CD4-positive, alpha-beta T cell treated with Interferon alpha-2 for 1 hour (primary cell): ENCODE measurements around the gene PCDHGC5.

Source experiments
- DNase-seq, 2 donors: peaks; one replicate each; pipeline ENCODE4 v3.0.0-alpha.2; 2020 to 2022

PCDHGC5 gene

DNA sequence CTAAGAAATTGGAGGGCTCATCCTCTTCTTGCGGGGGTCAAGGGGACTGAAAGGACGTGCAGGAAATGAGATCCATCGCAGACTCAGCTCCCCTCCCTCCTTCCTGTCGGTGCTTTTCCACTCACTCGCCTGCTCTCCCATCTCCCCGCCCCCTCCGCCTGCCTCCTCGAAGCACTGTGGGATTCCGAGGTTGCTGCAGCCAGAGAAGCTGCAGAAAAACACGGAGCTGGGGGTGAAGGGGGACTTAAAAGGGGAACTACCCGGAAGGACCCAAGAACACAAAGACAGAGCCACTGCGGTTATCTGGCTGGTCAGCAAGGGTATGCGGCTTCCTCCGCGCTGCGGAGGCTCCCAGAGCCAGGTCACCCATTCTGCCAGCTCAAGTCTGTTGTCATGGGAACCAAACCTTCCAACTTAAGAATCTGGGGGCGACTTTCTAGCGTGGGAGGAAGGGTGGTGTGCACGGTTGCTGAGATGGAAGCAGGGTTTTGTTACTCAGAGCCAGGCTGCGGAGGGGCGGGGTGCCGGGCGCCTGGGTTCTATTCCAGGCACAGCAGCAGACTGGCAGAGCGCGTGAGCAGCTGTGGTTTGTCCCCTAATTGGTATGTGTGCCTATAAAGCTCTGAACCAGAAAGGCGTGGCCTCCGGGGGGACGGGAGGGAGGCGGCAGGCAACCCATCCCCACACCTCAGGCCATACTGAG lies 24.9 kb downstream of the PCDHGC5 start:
- peak; percentile 23 to 33 for DNase-seq

- no peak for DNase-seq
Measured at GRCh38 chr5:141514330-141515133, 25.7 kb downstream of the PCDHGC5 start.

DNA sequence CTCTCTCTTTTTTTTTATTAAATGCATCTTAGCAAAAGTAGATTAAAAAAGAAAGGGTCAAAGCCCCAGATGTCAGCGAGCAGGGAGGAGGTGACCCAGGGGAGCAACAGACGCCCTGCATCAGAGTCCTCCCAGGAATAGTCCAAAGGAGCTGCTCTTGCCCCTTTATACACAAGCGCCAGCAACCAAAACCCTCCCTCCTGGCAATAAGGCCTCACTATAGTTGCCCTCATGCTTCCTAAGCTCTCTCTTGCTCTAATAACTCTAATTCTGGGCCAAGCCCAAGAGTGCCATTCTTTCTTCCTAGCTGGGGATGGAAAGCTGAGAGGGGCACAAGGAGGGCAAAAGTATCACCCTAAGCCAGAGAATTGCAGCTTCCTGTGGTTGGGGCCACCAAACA lies 26.3 kb downstream of the PCDHGC5 start:
- DNase-seq = no peak

DNA sequence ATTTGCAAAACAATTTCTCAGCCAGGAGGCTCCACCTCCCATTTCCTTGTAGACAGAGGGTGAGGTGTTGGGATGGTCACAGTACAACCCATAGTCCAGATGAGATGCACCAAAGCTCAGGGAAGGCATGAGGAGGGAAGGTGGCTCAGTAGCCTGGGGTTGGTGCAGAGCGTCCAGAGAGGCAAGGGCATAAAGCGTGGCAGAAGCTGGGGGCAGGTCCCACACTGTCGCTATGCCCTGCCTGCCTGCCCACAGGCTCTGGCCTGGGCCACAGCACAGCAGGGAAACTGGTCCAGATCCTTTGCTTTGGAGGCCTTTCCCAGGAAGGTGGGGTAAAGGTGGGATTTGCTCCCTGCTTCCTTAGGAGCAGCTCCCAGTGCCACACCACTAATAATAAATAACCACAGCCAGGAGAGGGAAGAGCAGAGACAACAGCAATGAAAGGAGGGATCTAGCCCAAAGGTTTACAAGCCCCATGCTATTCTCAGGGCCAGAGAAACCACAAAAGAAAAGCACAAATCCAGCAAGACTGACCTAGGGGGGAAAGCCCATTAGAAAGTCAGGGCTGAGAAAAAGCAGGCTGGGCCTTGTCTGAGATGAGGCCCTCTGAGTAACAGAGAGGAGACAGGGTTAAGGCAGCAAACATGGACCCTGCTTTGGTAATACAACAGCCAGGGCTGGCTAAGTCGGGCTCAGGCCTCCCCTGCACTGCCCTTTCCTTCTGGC lies 27.2 kb downstream of the PCDHGC5 start:
- no peak for DNase-seq

DNA sequence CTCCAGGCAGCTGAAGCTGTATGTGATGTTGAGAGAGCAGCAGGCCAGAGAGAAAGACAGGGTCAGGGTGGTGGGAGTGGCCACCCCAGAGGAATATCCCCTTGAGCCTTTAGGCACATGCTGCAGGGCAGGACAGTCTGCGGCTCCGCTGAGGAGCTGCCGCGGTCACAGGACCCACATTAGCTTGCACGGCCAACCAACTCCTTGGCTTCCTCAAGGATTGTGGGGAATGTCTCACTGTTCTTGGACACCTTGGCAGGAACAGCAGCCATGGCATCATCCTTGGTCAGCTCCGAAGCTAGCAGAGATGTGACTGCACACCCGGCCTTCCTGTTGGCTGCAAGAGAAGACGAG lies 27.8 kb downstream of the PCDHGC5 start:
- no peak for DNase-seq

GRCh38 chr5:141517312-141517711 lies 28.4 kb downstream of the PCDHGC5 start:
- no peak for DNase-seq

DNA sequence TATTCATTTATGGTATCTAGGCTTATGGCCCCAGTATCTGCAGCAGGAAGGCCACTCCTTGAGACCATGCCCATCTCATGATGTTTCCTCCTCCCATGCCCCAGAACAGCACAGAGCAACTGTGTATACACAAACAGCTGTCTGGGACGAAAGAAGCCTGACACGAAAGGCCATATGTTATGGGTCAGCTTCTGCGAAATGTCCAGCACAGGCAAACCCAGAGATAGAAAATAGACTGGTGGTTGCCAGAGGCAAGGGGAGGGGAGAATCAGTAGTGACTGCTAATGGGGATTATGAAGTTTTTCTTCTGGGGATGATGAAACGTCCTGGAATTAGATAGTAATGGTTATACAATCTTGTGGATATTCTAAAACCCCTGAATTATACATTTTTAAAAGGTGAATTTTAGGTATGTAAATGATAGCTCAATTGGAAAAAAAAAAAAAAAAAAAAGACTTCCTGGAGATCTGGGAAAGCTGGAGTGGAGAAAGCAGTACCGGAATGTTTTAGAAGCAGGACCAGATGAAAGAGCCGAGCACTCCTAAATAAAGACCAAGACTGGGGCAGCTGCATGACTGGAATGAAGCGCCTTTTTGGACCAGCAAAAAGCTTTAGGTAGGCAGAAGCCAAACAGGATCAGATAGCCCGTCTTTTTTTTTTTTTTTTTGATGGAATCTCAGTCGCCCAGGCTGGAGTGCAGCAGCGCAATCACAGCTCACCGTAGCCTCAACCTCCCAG lies 29.2 kb downstream of the PCDHGC5 start:
- no peak for DNase-seq

- DNase-seq = no peak
Measured at GRCh38 chr5:141518618-141519015, 29.7 kb downstream of the PCDHGC5 start.

DNA sequence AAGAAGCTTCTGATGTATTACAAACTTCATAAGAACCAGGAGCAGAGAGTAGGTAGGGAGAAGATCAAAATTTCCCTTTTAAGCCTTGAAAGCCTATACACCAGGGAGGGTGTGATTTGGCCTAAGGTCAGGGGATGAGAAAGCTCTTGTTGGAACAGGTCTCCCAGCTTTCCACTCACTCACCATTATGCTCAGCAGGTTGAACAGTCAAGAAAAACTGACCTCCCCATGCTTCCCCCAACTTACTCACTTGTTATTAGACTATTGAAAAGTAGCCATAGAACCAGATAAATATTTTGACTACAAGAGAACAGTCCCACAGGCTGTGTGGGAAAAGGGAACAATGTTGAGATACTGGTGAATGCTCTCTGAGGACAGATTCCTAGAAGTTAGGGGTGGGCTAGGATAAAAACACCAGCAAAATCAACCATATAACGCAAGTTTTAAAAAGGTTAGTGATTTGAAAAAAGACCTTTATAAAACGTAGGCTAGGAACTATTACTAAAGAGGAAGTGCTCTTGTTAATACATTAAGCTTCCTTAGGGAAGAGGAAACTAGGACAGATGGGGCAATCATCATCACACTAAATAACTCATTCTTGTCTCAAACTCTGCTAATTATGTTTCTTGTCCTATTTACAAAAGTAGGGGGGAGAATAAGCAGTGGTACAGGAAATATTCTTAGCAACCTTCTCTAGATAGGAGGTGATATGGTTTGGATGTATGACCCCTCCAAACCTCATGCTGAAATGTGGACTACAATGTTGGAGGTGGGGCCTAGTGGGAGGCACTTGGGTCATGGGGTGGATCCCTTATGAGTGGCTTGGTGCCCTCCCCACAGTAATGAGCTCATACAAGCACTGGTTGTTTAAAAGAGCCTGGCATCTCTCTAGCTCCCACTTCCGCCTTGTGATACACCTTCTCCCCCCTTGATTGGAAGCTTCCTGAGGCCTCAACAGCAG lies 31.0 kb downstream of the PCDHGC5 start:
- DNase-seq = no peak

DNA sequence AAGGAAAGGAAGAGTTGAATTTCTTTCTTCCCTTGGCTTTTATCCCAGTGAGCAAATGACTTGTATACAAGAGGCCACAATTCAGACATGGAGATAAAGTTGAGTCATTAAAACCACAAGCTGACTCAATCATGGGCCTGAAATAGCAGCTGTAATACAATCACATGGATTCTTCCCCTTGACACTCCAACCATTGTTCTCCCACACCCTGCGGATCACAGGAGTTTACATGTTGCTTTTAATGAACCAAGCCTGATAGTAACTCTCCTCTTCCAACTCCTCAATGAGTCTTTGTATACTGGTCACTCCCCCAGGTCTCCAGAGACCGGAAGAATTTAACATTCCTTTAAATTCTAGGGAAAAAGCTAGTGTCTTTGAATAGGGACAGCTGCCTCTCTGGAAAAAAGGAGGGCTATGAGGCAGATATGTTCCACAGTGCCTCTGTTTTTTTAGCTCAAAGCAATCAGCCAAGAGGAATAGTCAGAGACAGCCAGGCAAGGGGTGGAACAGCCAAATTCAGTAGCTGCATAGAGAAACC lies 32.4 kb downstream of the PCDHGC5 start:
- no peak for DNase-seq

DNA sequence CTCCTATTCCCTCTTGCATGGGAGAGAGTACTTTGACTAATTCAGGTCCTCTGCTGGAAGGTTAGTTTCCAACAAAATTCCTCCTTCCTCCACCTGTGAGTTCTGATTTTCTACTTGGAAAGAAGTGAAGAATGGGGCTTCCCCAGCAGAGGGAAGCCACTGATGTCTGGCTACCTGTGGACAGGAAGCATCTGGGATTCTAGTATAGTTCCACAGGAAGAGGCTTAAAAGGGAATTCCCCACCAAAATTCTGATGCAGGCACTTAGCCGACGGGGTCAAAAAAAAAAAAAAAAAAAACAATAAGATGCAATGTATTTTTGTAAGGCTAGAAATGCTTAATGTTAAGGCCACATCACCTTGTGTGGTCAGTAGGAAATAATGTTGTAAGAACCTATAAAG lies 33.4 kb downstream of the PCDHGC5 start:
- DNase-seq = no peak

GRCh38 chr5:141523991-141524390 lies 35.1 kb downstream of the PCDHGC5 start:
- no peak for DNase-seq

DNA sequence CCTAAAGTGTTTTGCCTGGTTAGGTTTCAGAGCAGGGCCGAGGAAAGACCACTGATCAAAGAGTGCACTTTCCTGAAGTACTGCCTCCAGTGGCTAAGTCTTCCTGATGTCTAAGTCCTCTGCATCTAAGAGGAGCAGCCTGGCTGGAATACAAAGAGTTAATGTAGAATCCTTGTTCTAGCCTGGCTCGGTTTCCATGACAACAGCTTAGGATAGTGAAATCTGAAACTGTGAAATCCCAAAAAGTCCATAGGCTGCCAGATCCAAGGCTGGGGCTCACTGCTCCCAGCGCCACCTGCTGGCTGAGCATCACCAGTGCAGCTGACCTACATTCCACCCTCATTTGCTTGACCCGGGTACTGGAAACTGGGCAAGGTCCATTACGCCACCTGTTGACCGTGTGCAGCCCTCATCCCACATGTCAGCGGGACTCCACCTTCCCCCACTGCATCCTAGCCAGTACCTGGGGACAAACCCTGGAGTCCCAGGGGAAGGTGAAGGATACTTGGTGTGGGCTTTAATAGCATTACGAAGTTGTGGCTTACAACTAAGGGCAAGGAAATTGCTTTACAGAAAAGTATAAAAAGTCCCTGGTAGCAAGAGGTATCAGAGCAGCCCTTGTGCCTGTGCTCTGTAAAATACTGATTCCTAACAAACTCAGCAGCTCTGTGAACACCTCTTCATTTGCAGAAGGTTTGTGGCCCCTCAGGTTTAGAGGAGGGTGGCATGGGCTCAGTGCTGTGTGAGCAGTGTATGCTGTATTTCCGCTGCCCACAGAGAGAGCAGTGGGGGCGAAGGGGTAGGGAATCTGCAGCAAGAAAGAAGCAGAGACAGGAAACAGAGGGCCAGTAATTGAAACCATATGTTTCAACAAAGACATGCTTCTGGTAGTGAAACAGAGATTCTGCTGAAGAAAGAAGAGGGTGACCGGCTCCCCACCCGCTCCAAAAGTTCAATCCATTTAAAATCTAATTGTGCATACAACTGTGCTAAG lies 36.0 kb downstream of the PCDHGC5 start:
- DNase-seq = peak; percentile 57 to 66

DNA sequence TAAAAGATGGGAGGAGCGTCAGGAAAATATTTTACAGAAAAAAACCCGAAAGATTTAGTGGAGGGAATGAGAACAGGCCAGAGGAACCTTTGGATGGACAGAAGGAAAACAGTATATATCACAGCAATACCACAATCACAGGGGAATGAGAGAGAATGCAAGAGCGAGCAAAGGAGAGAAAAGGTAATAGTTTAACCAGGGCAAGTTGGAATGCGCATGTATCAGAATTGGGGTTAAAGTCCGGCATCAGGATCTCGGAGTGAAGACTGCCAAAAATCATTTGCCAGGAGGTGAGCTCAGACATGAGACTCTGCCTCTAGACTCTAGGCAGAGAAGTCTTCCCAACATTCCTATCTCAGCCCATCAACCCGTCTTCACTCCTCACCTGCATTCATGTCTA lies 36.8 kb downstream of the PCDHGC5 start:
- no peak for DNase-seq

DNA sequence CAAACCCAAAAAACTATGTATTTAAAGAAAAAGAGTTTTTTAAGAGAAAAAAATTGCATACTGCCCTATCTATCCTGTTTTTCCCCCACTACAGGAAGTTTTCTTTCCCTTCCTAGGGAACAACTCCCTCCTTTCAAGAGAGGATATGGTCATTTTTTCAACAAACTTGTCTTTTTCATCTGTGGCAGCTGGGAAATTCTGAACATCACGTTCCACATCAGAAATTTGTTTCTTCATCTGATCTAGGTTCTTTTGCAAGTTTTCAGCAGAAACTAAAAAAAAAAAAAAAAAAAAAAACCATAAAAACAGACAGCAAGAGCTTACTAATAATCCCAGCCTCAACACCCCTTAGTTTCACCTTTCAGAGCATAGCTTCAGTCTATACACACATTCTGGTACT lies 38.5 kb downstream of the PCDHGC5 start:
- DNase-seq = no peak

- no peak for DNase-seq
Measured at GRCh38 chr5:141528291-141528984, 39.6 kb downstream of the PCDHGC5 start.

GRCh38 chr5:141529002-141529401 lies 40.1 kb downstream of the PCDHGC5 start:
- DNase-seq = no peak

GRCh38 chr5:141529873-141530272 lies 41.0 kb downstream of the PCDHGC5 start:
- DNase-seq = no peak

DNA sequence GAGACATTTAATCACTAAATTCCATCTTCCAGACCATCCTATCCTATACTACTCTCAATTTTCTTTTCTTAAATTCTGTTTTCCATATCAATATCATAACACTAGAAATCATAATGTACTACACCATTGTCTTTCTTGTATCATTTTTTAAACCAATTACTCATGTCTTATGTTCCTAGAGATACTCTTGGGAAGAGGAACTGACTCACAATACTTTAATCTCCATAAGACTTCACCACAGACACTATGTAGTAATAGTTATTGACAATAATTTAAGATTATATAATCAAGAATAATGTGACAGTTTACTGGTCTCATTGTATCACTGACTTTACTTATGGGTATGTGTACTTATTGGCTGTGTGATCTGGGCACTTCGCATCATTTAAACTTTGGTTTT lies 43.8 kb downstream of the PCDHGC5 start:
- DNase-seq = no peak

DNA sequence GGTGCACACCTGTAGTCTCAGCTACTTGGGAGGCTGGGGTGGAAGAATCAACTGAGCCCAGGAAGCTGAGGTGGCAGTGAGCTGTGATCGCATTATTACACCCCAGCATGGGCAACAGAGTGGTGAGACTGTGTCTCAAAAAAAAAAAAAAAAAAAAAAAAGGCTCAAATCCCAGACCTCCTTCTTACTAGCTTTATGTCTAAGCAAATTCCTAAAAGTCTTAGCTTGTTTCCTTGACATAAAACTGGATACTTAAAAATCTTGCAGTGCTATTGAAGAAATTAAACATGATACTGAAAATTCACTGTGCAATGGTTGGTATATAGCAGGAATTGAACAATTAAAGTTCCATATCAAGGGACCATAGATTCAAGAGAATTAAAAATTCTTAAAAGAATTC lies 45.0 kb downstream of the PCDHGC5 start:
- DNase-seq = no peak
